HG02943 (cell line): ENCODE data around the gene DENND1A.

ENCODE experiments used
- ATAC-seq: cut with Tn5 transposase; IDR thresholded peaks from one replicate; pipeline ENCODE4 v1.9.1; 2021; ENCODE audit warnings: mild to moderate bottlenecking, low read depth, moderate library complexity; ENCODE audit not compliant: unreplicated experiment

DENND1A gene

GRCh38 chr9:123550797-123551196, 379.1 kb downstream of the DENND1A start:
- no peak for ATAC-seq

- no peak for ATAC-seq
Measured at GRCh38 chr9:123550012-123550411, 379.9 kb downstream of the DENND1A start.

- ATAC-seq, result no peak
Measured at GRCh38 chr9:123548741-123549545, 381.0 kb downstream of the DENND1A start.

- ATAC-seq, result no peak
Measured at GRCh38 chr9:123544007-123544827, 385.7 kb downstream of the DENND1A start.

- ATAC-seq, result no peak
Measured at GRCh38 chr9:123543492-123543891, 386.4 kb downstream of the DENND1A start.

- ATAC-seq, result no peak
Measured at GRCh38 chr9:123542435-123543225, 387.3 kb downstream of the DENND1A start.

GRCh38 chr9:123541411-123541810, 388.5 kb downstream of the DENND1A start:
- ATAC-seq, result no peak

GRCh38 chr9:123540457-123540856, 389.5 kb downstream of the DENND1A start:
- no peak for ATAC-seq

- ATAC-seq, result no peak
Measured at GRCh38 chr9:123537809-123538208, 392.1 kb downstream of the DENND1A start.

GRCh38 chr9:123536455-123536868, 393.5 kb downstream of the DENND1A start:
- ATAC-seq, result no peak

- no peak for ATAC-seq
Measured at GRCh38 chr9:123534336-123534735, 395.6 kb downstream of the DENND1A start.

- ATAC-seq, result no peak
Measured at GRCh38 chr9:123530244-123530643, 399.7 kb downstream of the DENND1A start.

- no peak for ATAC-seq
Measured at GRCh38 chr9:123528501-123528900, 401.4 kb downstream of the DENND1A start.

- no peak for ATAC-seq
Measured at GRCh38 chr9:123527981-123528380, 401.9 kb downstream of the DENND1A start.

- ATAC-seq, result no peak
Measured at GRCh38 chr9:123525957-123526356, 404.0 kb downstream of the DENND1A start.

- no peak for ATAC-seq
Measured at GRCh38 chr9:123525424-123525823, 404.5 kb downstream of the DENND1A start.

GRCh38 chr9:123524866-123525265, 405.1 kb downstream of the DENND1A start:
- ATAC-seq, result no peak

- ATAC-seq, result no peak
Measured at GRCh38 chr9:123523845-123524244, 406.1 kb downstream of the DENND1A start.

GRCh38 chr9:123523001-123523400, 406.9 kb downstream of the DENND1A start:
- no peak for ATAC-seq

GRCh38 chr9:123522251-123522650, 407.7 kb downstream of the DENND1A start:
- ATAC-seq, result no peak

- no peak for ATAC-seq
Measured at GRCh38 chr9:123518338-123518737, 411.6 kb downstream of the DENND1A start.
